ENCODE data around the gene ROCK1. TPM values are rescaled to one million over a fixed set of nuclear protein-coding genes. Genes with fewer than 3 reads are reported as not detected.

ROCK1 gene
- total RNA-seq, 1 donor from 2014 or later: 35.3 TPM

- no peak overlapping the region for H3K4me3 ChIP-seq (ENCODE audit: low read depth, low read length)
- TF ChIP-seq CTCF (IDR thresholded peaks at IDR 0.05; ENCODE audit: insufficient read depth, low read length, poor library complexity, severe bottlenecking): no peak
- no peaks in the 10 kb centered on the region for H3K36me3 ChIP-seq (ENCODE audit: control insufficient read depth, insufficient read depth, low read length)
- no peaks in the 10 kb centered on the region for H3K27me3 ChIP-seq (ENCODE audit: control insufficient read depth, insufficient read depth, low read length)
- DNase-seq (ENCODE audit: low read depth): no peak
Measured at GRCh38 chr18:21073180-21073579, 38.4 kb downstream of the ROCK1 start.

- no peaks in the 10 kb centered on the region for H3K27me3 ChIP-seq (ENCODE audit: control insufficient read depth, insufficient read depth, low read length)
- DNase-seq (ENCODE audit: low read depth): no peak
- H3K4me3 ChIP-seq (ENCODE audit: low read depth, low read length): no peak overlapping the region
- TF ChIP-seq CTCF (IDR thresholded peaks at IDR 0.05; ENCODE audit: insufficient read depth, low read length, poor library complexity, severe bottlenecking): no peak
- H3K36me3 ChIP-seq (ENCODE audit: control insufficient read depth, insufficient read depth, low read length): no peaks in the 10 kb centered on the region
Measured at GRCh38 chr18:21071071-21071470, 40.5 kb downstream of the ROCK1 start.

- no peak for TF ChIP-seq CTCF (IDR thresholded peaks at IDR 0.05; ENCODE audit: insufficient read depth, low read length, poor library complexity, severe bottlenecking)
- Histone ChIP-seq H3K36me3 (ENCODE audit: control insufficient read depth, insufficient read depth, low read length) (no peaks in the 10 kb centered on the region), H3K4me3 (ENCODE audit: low read depth, low read length) (no peak overlapping the region), H3K27me3 (ENCODE audit: control insufficient read depth, insufficient read depth, low read length) (no peaks in the 10 kb centered on the region)
- no peak for DNase-seq (ENCODE audit: low read depth)
Measured at GRCh38 chr18:21069468-21069867, 42.1 kb downstream of the ROCK1 start.

GRCh38 chr18:21064347-21064746, 47.3 kb downstream of the ROCK1 start:
- DNase-seq (ENCODE audit: low read depth): peak; percentile 23
- Histone ChIP-seq H3K27me3 (ENCODE audit: control insufficient read depth, insufficient read depth, low read length) (no peaks in the 10 kb centered on the region), H3K4me3 (ENCODE audit: low read depth, low read length) (no peak overlapping the region), H3K36me3 (ENCODE audit: control insufficient read depth, insufficient read depth, low read length) (no peaks in the 10 kb centered on the region)
- no peak for TF ChIP-seq CTCF (IDR thresholded peaks at IDR 0.05; ENCODE audit: insufficient read depth, low read length, poor library complexity, severe bottlenecking)

GRCh38 chr18:21063011-21063410, 48.6 kb downstream of the ROCK1 start:
- no peak for TF ChIP-seq CTCF (IDR thresholded peaks at IDR 0.05; ENCODE audit: insufficient read depth, low read length, poor library complexity, severe bottlenecking)
- no peak overlapping the region for H3K4me3 ChIP-seq (ENCODE audit: low read depth, low read length)
- no peak for DNase-seq (ENCODE audit: low read depth)
- H3K27me3 ChIP-seq (ENCODE audit: control insufficient read depth, insufficient read depth, low read length): no peaks in the 10 kb centered on the region
- no peaks in the 10 kb centered on the region for H3K36me3 ChIP-seq (ENCODE audit: control insufficient read depth, insufficient read depth, low read length)

GRCh38 chr18:21057112-21057511, 54.5 kb downstream of the ROCK1 start:
- no peak for TF ChIP-seq CTCF (IDR thresholded peaks at IDR 0.05; ENCODE audit: insufficient read depth, low read length, poor library complexity, severe bottlenecking)
- no peak overlapping the region for H3K4me3 ChIP-seq (ENCODE audit: low read depth, low read length)
- H3K36me3 ChIP-seq (ENCODE audit: control insufficient read depth, insufficient read depth, low read length): no peaks in the 10 kb centered on the region
- DNase-seq (ENCODE audit: low read depth): no peak
- no peaks in the 10 kb centered on the region for H3K27me3 ChIP-seq (ENCODE audit: control insufficient read depth, insufficient read depth, low read length)

All from kidney epithelial cell (primary cell).